ENCODE data around the gene CAMK4.

CAMK4 gene

DNA sequence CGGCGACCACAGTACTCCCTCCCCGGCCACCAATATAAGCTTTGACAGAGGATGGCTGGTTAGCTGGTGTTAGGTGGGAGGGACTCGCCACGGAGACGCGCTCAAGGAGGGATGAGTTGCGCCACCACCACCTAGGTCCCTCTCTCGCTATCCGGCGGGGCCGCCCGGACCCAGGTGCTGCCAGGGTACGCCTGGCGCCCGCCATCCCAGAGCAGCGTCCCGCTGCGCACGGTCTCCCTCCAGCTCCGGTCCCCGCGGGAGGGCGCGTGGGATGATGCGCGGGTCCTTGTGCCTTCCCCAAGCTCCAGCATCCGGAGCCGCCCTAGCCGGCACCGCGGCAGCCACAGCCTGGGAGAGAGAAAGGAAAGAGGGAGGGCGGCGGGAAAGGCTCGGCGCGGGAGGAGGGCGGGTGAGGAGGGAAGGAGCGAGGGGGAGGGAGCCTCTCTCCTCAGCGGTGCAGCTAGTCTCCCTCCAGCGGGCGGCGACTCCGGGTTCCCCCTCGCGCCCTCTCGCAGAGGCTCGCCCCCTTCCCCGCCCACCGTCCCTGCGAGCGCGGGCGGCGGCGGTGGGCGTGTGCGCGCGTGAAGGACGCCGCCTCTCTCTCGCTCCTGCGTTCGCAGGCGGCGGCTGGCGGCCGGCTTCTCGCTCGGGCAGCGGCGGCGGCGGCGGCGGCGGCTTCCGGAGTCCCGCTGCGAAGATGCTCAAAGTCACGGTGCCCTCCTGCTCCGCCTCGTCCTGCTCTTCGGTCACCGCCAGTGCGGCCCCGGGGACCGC is at the start of gene CAMK4:
CAMK4 (plus strand) TSS at position 598 of the 774 bp plus-strand sequence; CDS start at position 698, 100 bp downstream.
- Mint-ChIP-seq H3K4me1 (ENCODE audit: low read depth) (peaks cover 35% of the 10 kb centered on the region), H3K27ac (peak within 1 kb of the TSS; percentile 92), H3K36me3 (ENCODE audit: low read depth) (peaks cover 33% of the 10 kb centered on the region), H3K9me3 (no peaks in the 10 kb centered on the region), H3K27me3 (ENCODE audit: low read depth) (no peaks in the 10 kb centered on the region), H3K4me3 (peak within 1 kb of the TSS; percentile 98)
- DNase-seq (ENCODE audit: low spot score): peak; percentile 67

DNA sequence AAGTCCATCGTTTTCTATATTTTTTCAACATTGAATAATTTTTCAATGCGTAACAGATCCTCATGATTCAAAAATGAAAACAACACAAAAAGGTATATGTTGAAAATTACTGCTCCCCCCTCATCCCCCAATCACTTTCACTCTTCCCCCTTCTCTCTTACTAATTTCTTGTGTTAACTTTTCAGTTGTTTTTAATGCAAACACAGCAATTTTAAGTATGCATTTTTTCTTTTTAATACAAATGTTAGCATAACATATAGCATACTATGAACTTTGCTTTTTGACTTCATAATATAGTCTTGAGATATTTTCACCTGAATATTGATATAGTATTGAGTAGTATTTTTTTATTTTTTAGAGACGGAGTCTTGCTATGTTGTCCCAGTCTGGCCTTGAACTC is 41.1 kb upstream of the CAMK4 start:
- Mint-ChIP-seq H3K4me1 (ENCODE audit: low read depth) (peaks cover 1% of the 10 kb centered on the region), H3K27ac (no peak overlapping the region), H3K36me3 (ENCODE audit: low read depth) (no peaks in the 10 kb centered on the region), H3K4me3 (no peak overlapping the region), H3K9me3 (no peaks in the 10 kb centered on the region), H3K27me3 (ENCODE audit: low read depth) (peaks cover 12% of the 10 kb centered on the region)
- no peak for DNase-seq (ENCODE audit: low spot score)

DNA sequence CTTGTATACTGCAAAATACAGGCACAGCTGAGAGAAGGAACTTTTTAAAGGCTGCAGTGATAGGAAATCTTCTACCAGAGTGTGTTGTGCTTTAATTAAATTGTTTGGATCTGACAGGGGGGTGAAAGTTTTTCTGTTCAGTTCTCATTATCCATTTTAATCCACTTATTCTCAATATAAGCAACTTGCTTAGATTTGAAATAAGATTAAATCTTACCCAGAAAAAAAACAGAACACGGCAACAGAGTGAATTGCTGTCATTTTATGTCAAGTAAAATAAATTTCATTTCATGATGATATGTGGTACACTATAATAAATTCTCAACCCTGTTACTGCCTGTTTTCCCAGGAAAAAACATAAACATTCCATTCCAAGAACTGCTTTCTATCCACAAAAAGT is 37.1 kb upstream of the CAMK4 start:
- Mint-ChIP-seq H3K4me3 (no peak overlapping the region), H3K4me1 (ENCODE audit: low read depth) (peaks cover 1% of the 10 kb centered on the region), H3K27ac (no peak overlapping the region), H3K27me3 (ENCODE audit: low read depth) (peaks cover 13% of the 10 kb centered on the region), H3K9me3 (no peaks in the 10 kb centered on the region), H3K36me3 (ENCODE audit: low read depth) (no peaks in the 10 kb centered on the region)
- no peak for DNase-seq (ENCODE audit: low spot score)

DNA sequence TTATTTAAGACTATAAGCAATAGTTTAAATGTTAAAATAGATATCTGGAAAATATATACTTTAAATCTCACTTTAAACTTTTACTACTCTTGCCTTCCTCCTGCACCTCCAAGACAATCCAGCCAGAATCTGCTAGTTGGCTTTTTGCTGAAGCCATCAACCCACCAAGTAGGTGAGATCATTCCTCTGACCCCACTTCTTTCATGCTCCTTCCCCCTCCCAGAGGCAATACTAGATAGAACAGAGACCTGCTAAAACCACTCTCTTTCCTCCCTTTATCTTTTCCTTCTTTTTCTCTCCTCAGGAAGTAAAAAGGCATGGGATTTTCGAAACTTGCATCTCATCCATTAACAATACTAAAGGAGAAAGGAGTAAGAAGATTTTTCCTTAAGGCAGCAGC is 30.1 kb upstream of the CAMK4 start:
- no peak overlapping the region for H3K4me3 Mint-ChIP-seq
- no peaks in the 10 kb centered on the region for H3K36me3 Mint-ChIP-seq (ENCODE audit: low read depth)
- H3K9me3 Mint-ChIP-seq: no peaks in the 10 kb centered on the region
- peaks cover under 1% of the 10 kb centered on the region for H3K4me1 Mint-ChIP-seq (ENCODE audit: low read depth)
- no peak for DNase-seq (ENCODE audit: low spot score)
- H3K27ac Mint-ChIP-seq: no peak overlapping the region
- H3K27me3 Mint-ChIP-seq (ENCODE audit: low read depth): peaks cover 38% of the 10 kb centered on the region

DNA sequence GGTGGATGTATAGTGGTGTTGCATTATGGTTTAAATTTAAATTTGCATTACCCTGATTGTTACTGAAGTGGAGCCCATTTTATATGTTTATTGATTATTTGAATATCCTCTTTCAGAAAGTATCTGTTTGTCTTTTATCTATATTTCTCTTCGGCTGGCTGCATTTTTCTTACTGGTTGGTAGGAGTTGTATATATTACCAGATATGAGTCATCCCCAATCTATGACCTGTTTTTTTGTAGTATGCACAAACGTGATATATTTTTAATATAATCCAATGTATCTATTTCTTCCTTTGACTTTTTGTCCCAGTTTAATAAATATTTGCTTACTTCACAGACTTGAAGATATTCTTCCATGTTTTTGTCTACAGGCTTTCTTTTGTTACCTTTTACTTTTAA is 29.3 kb upstream of the CAMK4 start:
- Mint-ChIP-seq H3K4me3 (no peak overlapping the region), H3K36me3 (ENCODE audit: low read depth) (no peaks in the 10 kb centered on the region), H3K4me1 (ENCODE audit: low read depth) (peaks cover 5% of the 10 kb centered on the region), H3K27ac (no peak overlapping the region), H3K9me3 (no peaks in the 10 kb centered on the region), H3K27me3 (ENCODE audit: low read depth) (peaks cover 33% of the 10 kb centered on the region)
- no peak for DNase-seq (ENCODE audit: low spot score)

DNA sequence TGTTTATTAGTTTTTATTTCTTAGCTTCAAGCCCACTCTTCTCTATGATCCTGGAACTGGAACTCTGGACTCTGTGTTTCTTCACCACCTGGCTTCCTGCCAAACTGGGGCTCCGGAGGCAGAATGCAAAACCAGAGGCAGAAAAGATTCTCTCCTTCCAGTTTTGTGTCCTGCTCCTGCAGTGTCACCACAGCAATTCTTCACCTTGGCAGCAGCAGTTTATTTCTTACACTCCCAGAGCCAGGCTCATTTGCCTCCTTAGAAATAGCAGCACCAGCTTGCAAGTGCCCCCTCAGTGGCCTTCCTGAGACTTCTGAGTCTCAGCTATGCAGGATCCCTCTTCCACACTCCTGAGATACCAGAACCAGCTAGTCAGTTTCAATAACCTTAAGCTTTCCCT is 26.7 kb upstream of the CAMK4 start:
- no peak overlapping the region for H3K27ac Mint-ChIP-seq
- DNase-seq (ENCODE audit: low spot score): no peak
- no peaks in the 10 kb centered on the region for H3K36me3 Mint-ChIP-seq (ENCODE audit: low read depth)
- peaks cover 28% of the 10 kb centered on the region for H3K27me3 Mint-ChIP-seq (ENCODE audit: low read depth)
- H3K4me3 Mint-ChIP-seq: no peak overlapping the region
- peaks cover 13% of the 10 kb centered on the region for H3K4me1 Mint-ChIP-seq (ENCODE audit: low read depth)
- H3K9me3 Mint-ChIP-seq: no peaks in the 10 kb centered on the region

DNA sequence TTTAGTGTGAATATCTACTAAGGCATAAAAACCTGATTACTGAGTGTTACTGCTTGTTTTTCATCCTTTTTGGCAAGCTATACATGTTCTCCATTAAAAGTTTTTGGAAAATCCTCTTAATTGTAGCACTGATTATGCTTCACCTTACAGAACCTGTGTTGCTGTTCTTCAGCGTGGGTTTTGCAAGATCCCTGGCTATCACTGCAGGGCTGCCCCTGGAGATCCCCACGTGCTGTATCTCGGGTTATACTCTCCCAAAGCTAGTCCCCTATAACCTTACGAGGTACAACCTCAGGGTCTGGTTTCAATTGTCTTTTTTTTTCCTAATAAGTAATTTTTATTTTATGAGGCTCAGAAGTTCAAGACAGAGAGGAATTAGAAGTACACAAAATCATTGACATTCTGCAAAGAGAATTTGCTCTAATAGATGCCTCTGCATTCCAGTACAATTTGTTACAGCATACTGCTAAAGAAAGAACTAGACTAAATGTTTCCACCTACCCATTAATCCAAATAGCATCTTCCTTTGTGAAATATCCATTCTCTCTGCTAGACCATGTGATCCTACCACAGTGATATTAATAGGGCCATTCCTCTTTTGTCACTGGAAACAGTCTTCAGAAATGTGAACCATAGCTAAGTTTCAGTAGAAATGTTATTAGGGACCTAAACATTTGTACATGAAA is 25.8 kb upstream of the CAMK4 start:
- Mint-ChIP-seq H3K4me1 (ENCODE audit: low read depth) (peaks cover 13% of the 10 kb centered on the region), H3K36me3 (ENCODE audit: low read depth) (no peaks in the 10 kb centered on the region), H3K27ac (no peak overlapping the region), H3K4me3 (no peak overlapping the region), H3K27me3 (ENCODE audit: low read depth) (peaks cover 25% of the 10 kb centered on the region), H3K9me3 (no peaks in the 10 kb centered on the region)
- DNase-seq (ENCODE audit: low spot score): no peak

DNA sequence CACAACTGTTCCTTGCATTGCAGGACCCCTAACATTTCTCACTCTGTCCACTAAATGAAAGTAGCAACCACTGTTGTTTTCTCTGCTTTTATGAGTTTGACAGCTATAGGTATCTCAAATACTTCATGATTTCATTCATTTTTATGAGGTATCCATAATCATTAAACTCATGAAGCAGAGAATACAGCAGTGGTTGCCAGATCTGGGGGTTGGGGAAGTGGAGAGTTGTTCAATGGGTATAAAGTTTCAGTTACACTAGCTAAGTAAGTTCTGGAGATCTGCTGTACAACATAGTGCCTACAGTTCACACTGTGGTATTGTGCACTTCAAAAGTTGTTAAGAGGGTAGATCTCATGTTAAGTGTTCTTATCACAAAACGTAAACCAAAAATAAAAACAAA is 23.4 kb upstream of the CAMK4 start:
- no peaks in the 10 kb centered on the region for H3K36me3 Mint-ChIP-seq (ENCODE audit: low read depth)
- H3K27ac Mint-ChIP-seq: no peak overlapping the region
- H3K27me3 Mint-ChIP-seq (ENCODE audit: low read depth): peaks cover 15% of the 10 kb centered on the region
- no peak overlapping the region for H3K4me3 Mint-ChIP-seq
- peaks cover 19% of the 10 kb centered on the region for H3K4me1 Mint-ChIP-seq (ENCODE audit: low read depth)
- DNase-seq (ENCODE audit: low spot score): no peak
- H3K9me3 Mint-ChIP-seq: no peaks in the 10 kb centered on the region

DNA sequence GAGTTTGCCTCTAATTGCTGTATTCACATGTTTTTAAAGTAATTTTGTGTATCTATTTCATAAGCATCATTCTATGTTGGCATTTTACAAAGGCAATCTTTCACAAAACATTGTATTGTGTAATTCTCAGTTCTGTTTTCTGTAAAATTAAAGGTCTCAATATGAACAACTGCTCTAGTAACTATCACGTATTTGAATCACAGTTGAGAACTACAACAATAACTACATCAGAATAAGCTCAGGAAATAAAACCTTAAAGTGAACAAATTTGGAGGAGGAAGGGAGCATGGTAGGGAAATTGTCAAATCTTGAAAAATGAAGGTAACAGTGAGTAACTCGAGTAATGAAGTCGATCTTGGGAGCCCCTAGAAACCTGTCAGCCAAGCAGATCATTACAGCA is 22.5 kb upstream of the CAMK4 start:
- DNase-seq (ENCODE audit: low spot score): no peak
- H3K27ac Mint-ChIP-seq: no peak overlapping the region
- peaks cover 19% of the 10 kb centered on the region for H3K4me1 Mint-ChIP-seq (ENCODE audit: low read depth)
- H3K4me3 Mint-ChIP-seq: no peak overlapping the region
- peaks cover 11% of the 10 kb centered on the region for H3K27me3 Mint-ChIP-seq (ENCODE audit: low read depth)
- no peaks in the 10 kb centered on the region for H3K36me3 Mint-ChIP-seq (ENCODE audit: low read depth)
- no peaks in the 10 kb centered on the region for H3K9me3 Mint-ChIP-seq

DNA sequence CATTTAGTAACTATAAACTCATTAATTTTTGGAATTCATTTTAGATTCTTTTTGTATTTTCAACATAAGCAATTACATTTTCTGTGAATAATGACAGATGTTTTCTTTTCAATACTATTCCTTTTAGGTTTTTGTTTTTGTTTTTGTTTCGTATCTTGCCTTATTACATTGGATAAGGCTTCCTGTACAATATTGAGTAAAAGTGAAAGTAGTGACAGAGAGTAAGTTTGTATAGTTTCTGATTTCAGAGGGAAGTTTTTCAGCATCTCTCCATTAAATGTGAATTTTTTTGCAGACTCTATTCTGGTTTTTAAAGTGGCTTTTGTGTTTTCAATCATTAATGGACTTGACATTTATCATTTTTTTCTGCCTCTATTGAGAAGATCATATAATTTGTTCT is 12.8 kb upstream of the CAMK4 start:
- H3K27ac Mint-ChIP-seq: no peak overlapping the region
- peaks cover 6% of the 10 kb centered on the region for H3K36me3 Mint-ChIP-seq (ENCODE audit: low read depth)
- peak overlapping the region; percentile 35 for H3K4me3 Mint-ChIP-seq
- H3K9me3 Mint-ChIP-seq: peaks cover 19% of the 10 kb centered on the region
- DNase-seq (ENCODE audit: low spot score): no peak
- H3K27me3 Mint-ChIP-seq (ENCODE audit: low read depth): peaks cover 8% of the 10 kb centered on the region
- H3K4me1 Mint-ChIP-seq (ENCODE audit: low read depth): peaks cover 29% of the 10 kb centered on the region

DNA sequence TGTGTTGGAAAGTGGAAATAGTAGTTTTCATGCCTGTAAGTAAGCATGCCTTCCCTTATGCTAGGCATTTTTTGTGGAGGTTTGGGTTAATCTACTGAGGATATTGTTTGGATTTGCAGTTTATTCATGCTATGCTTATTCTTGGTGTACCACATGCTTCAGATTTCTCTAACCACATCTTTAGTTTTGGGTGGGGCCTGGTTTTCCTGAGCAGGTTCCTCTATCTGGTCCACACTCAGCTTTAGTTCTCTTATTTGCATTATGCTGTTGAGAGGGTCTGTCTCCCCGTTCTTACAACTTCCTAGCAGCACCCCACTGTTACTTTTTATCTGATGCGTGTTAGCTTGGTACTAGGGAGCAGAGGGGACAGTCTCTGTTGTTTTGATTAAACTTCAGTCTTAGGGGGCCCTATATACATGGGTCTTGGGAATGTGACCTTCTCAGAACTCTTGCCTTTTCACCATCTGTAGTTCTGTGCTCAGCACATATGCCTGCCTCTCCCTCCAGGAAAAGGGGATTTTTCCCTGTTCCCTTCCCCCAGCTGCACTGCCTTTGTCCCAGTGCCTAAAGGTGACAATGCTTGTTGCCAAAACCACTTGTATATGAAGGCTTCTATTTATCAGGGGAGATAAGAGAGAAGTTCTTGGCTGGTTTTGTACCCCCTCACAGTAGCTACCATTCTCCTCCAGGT is 10.0 kb upstream of the CAMK4 start:
- H3K27me3 Mint-ChIP-seq (ENCODE audit: low read depth): peaks cover 8% of the 10 kb centered on the region
- peak overlapping the region; percentile 39 for H3K27ac Mint-ChIP-seq
- H3K9me3 Mint-ChIP-seq: peaks cover 25% of the 10 kb centered on the region
- peaks cover 7% of the 10 kb centered on the region for H3K36me3 Mint-ChIP-seq (ENCODE audit: low read depth)
- H3K4me3 Mint-ChIP-seq: peak overlapping the region; percentile 6
- no peak for DNase-seq (ENCODE audit: low spot score)
- peaks cover 29% of the 10 kb centered on the region for H3K4me1 Mint-ChIP-seq (ENCODE audit: low read depth)

DNA sequence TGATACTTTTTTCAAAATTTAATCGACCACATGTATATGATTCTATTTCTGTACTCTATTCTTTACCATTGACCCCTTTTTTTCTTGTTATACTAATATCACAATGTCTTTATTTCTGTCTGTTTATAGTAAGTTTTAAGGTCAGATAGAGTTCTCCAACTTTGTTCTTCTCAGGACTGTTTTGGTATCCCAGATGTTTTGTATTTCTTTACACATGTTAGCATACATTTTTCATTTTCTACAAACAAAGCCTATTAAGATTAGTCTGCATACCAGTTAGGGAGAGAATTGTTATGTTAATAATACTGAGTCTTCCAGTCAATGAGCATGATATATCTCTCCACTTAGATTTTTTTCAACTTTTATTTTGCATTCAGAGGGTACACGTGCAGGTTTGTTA is 8.2 kb upstream of the CAMK4 start:
- no peak for DNase-seq (ENCODE audit: low spot score)
- Mint-ChIP-seq H3K4me3 (no peak overlapping the region), H3K27ac (no peak overlapping the region), H3K4me1 (ENCODE audit: low read depth) (peaks cover 20% of the 10 kb centered on the region), H3K36me3 (ENCODE audit: low read depth) (peaks cover 7% of the 10 kb centered on the region), H3K9me3 (peaks cover 25% of the 10 kb centered on the region), H3K27me3 (ENCODE audit: low read depth) (no peaks in the 10 kb centered on the region)

DNA sequence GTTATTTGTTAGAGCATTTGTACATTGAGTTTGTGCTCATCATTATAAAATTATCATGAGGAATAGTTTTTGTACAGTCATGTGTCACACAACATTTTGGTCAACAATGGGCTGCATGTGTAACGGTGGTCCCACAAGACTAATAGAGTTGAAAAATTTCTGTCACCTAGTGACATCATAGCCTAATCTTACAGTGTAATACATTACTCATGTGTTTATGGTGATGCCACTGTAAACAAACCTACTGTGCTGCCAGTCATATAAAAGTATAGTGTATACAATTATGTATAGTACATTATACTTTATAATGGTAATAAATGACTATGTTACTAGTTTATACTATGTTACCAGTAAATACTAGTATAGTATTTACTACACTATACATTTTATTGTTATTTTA is 3.0 kb upstream of the CAMK4 start:
- peaks cover 8% of the 10 kb centered on the region for H3K9me3 Mint-ChIP-seq
- no peak overlapping the region for H3K27ac Mint-ChIP-seq
- H3K4me3 Mint-ChIP-seq: no peak overlapping the region
- H3K27me3 Mint-ChIP-seq (ENCODE audit: low read depth): no peaks in the 10 kb centered on the region
- peaks cover 14% of the 10 kb centered on the region for H3K36me3 Mint-ChIP-seq (ENCODE audit: low read depth)
- peaks cover 15% of the 10 kb centered on the region for H3K4me1 Mint-ChIP-seq (ENCODE audit: low read depth)
- no peak for DNase-seq (ENCODE audit: low spot score)

DNA sequence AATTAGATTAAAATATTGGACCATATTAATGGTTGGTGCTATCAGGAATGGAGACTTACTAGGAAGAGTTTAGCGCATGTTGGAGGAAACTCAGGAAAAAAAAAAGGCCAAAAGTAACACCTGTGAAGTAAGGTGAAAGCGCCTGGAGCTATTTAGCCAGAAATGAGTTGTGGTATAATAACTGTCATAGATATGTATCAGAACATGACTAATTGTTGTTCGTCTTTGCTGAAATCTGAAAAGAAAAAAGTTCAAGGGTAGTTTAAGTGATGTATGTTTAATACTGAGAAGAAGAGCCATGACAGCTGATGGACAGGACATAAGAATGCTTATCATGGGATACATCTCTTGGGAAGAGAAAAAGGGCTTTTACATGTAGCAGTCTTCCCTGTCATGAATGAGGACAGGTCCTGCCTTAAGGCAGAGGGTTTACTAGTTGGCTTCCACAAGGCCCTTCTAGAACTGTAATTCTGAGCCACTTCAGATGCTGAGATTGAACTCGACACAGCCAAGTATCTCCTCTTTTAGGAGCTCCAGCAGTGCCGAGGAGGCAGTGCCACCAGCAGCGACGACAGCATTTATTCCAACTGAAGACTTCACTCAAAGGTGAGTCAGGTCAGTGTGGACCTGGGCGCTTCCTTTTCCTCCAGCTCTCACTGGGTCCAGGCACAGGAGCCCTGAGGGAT is 940 bp upstream of the CAMK4 start:
- no peaks in the 10 kb centered on the region for H3K9me3 Mint-ChIP-seq
- H3K4me1 Mint-ChIP-seq (ENCODE audit: low read depth): peaks cover 29% of the 10 kb centered on the region
- H3K27me3 Mint-ChIP-seq (ENCODE audit: low read depth): no peaks in the 10 kb centered on the region
- peaks cover 28% of the 10 kb centered on the region for H3K36me3 Mint-ChIP-seq (ENCODE audit: low read depth)
- H3K4me3 Mint-ChIP-seq: peak overlapping the region; percentile 74
- DNase-seq (ENCODE audit: low spot score): no peak
- H3K27ac Mint-ChIP-seq: peak overlapping the region; percentile 92
